Fibroblast of skin of left biceps (primary cell): Measurements from ENCODE around the gene FYB2.

Source experiments
- DNase-seq, 2 experiments: peaks; one replicate each; pipeline ENCODE4 v3.0.0-alpha.2; 2013; ENCODE audit warnings: low read depth in 2 of 2

Gene FYB2

DNA sequence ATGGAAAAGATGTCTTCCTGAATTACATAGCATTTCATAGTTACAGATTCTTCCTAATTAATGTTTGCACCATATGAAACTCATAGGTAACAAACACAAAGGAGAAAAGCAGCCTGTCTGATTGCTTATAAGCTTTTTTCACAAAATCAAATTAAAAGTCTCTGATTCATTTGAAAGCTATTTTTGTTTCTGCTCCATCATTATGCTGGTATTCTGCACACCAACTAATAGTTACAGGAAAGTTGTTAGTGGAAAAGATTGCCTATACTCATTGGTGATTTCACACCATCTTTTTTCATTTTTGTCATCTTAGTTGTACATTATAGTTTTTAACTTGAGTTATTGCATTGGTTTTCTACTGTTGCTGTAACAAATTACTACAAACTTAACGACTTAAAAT is 104.0 kb downstream of the FYB2 start:
- DNase-seq, result peak; percentile 8 to 10

DNA sequence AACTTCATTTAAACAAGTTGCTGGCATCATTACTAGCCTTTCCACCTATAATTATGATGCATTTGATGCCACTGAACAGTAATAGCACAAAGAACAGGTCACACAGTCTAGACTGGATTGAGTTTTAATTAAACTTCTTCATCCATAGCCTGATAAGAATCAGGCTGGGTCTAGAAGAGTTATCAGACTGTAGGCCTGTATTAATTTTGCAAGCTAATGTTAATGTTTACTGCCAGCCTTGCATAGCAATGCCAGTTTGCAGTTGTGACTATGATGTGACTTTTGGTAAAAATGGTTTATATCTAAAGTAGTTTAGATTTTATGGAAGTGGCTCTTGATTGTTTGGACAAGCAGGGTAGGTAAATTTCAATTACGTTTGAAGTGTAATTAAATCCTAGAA is 106.1 kb downstream of the FYB2 start:
- DNase-seq, result no peak

DNA sequence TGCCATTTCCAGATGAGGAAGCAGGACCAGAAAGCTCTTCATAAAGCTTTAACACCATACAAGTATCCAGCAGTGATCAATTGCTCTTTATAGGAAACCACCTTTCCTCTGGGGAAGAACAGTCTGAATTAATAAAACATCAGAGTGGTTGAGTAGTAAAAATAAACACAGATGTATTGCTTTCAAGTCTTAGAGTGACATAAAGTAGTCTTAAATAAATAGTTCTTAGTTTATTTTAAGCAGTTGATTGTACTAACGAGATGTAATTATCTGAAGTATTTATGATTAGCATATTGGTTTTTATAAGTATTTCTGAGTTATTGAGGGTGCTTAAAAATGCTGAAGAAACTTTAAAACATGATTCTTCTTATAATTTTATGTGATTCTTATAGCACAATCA is 107.1 kb downstream of the FYB2 start:
- no peak for DNase-seq

DNA sequence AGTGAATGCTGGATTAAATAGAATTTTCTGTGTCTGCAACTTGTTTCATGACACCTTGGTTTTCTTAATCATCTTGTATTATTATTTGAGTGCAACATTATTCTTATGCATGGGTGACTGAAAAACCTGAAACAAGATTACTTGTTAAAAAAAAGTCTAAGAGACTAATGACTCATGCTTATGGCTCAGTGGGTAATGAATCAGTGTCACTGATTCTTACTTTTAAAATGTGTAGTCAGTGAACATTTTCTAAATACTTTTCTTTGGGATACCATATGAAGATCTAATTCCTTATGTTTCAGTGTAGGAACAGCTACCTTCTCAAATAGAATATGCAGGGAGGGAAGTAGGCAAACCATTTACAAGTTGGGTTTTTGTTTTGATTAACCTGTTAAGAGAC is 108.6 kb downstream of the FYB2 start:
- peak; percentile 59 to 66 for DNase-seq

DNA sequence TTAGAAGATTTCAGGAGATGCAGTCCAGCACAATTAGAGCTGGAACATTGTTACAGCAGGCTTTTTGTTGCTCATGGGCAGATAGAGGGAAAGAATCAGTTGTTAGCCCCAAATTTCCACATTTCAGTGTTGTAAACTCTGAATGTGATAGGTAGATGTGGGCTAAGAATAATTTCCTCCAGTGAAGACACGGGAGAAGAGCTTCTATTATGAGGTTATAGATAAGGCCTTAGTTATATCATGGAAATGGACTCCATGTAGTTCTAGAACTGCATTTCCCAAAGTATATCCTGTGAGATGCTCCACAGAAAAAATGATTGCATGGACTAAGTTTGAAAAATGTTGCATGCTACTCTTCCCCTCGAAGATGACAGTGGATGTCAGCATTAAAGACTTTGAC is 109.2 kb downstream of the FYB2 start:
- no peak for DNase-seq

DNA sequence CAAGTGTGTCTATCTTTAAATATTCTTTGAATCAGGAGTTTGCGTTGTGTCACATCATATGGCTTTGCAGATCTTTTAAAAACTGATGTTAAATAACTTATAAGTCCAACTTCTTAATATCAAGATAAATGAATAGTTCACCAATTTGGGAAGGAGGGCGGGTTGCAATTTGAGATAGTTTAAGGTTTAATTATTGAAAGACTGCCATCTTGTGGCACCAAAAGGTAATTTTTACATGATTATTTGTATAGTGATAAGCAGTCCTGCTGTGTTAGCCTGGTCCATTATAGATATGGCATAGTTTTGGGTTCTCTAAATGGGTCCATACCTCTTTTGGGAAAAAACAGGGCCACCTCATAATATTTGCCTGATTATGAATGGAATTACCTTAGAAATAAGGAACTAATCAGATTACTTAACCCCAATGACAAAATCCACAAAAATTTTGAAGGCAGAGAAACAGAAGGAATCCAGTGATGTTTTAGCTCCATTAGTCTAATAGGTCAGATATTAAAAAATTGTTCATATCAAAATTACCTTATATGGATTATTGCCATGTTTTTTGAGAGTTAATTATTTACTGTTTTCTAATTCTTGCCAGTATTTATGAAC is 109.8 kb downstream of the FYB2 start:
- peak; percentile 15 to 24 for DNase-seq

DNA sequence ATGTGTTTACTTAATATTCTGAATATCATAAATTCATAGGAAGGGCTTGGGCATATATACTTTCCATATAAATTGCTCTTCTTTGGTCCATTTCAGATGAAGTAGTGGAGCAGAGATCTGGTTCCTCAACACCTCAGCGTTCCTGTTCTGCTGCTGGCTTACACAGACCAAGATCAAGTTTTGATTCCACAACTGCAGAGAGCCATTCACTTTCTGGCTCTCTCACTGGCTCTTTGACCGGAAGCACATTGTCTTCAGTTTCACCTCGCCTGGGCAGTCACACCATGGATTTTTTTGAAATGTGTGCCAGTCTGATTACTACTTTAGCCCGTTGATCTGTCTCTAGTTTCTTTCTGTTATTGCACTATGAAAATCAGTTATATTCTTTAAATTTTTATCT is 111.8 kb downstream of the FYB2 start:
- no peak for DNase-seq

DNA sequence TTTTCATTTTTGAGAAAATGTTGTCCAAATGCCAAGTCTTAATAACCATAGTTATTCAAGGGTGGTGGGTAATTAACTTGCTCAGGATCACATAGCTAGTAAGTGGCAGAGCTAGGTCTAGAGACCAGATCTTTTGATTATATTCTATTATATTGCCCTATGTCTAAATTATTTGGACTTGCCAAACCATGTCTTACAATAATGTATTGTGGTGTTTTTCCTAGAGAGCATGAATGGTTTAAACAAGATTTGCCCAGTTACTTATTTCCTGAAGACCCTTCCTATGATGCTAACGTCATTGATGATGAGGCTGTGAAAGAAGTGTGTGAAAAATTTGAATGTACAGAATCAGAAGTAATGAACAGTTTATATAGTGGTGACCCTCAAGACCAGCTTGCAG is 115.5 kb downstream of the FYB2 start:
- DNase-seq, result no peak

DNA sequence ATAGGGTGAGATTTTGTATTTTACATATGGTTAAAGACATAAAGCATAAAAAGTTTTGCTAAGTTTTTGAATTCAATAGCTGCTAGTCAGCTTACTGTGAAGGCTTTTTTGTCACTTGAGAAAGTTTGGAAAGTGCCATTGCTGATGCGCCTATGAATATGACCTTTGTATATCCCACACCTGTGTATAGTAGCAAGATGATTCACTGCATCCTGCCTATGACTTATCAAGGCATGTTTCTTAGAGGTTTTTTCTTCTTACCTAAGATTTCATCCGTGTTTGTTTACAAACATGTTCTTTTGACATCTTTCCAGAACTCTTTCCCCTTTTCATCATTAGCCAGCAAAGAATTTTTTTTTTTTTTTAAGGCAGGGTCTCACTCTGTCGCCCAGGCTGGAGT is 122.5 kb downstream of the FYB2 start:
- DNase-seq, result no peak

DNA sequence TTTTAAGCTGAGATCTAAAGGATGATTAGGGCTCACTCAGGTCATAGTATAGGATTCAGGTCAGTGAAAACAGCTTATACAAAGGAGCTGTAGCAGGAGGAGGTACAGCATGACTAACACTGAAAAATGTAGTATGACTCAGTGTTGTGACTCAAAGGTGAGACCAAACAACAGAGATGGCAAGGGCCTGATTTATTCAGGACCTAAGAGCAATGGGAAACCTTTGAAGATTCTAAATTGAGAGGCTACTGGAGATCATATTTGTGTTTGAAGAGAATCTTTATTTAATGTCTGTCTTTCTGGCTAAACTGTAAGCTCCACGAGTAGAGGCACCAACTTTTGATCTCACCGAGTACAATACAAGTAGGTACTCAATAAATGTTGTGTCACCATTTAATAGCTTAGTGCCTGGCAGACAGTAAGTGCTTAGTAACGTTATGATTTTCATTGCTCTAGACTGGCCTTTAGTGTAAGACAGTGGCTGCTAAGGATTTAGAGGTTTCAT is 130.6 kb downstream of the FYB2 start:
- peak in 1 of 2 experiments; percentile 9 for DNase-seq

DNA sequence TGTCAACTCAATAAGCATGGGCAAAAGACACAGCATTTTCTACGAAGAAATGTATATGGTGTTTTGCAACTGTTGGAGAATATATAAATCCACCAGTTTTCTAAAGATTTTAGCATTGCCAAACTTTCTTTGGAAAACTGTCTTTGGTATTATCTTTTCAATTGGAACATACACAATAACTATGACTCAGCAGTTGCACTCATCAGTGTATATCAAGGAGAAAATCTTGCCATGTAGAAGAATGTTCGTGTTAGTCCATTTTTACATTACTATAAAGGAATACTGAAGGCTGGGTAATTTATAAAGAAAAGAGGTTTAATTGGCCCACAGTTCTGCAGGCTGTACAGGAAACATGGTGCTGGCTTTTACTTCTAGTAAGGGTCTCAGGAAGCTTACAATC is 133.0 kb downstream of the FYB2 start:
- DNase-seq, result no peak

DNA sequence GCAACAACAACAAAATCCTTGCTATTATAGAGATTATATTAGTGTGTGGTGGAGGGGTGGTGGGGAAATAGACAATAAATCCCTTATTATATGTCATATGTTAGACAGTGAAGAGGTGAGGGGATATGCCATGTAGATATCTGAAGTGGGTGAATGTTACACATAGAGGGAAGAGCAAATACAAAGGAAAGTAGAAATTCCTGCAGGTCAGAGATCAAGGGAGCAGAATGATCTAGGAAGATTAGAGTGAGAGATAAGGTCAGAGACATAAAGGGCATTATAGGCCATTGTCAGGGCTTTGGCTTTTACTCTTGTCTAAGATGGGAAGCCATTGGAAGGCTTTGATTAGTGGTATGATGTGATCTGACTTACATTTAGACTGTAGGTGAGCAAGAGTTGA is 135.6 kb downstream of the FYB2 start:
- DNase-seq, result no peak

DNA sequence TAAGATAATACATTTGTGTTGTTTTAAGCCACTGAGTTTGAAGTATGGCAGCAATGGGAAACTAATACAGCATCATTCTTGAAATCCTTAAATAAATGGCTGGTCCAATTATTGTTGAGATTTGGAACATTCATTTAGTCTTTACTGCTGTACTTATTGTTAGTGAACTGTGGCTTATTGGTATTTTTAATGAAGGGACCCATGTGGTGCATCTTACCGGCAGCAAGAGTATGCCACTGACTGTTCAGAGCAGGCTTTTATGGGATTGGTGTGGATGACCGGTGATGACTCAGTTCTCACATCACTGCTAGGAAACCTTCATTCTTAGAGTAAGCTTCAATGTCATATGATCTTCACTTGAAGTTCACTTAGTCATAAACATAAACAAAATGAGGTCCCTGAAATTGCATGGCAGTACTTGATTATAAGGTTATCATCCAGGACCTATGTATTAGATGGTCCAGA is 142.6 kb downstream of the FYB2 start:
- peak; percentile 6 to 19 for DNase-seq

DNA sequence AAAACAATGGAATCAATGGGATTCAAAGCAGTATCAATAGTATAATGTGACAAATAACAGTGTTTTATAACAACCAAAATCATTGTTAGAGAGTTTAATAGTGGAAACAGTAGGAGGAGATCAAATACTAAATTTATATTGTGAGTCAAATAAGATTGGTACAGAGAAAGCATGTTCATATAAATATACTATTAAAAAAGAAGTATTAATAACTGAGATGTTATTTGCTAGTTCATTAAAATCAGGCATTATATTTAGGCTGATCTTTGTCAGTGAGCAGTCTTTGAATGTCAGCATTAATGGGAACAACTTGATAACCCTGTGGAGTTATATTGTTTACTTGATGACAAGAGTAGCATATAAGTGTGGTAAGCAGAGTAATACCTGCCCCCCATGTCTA is 143.4 kb downstream of the FYB2 start:
- DNase-seq, result no peak

DNA sequence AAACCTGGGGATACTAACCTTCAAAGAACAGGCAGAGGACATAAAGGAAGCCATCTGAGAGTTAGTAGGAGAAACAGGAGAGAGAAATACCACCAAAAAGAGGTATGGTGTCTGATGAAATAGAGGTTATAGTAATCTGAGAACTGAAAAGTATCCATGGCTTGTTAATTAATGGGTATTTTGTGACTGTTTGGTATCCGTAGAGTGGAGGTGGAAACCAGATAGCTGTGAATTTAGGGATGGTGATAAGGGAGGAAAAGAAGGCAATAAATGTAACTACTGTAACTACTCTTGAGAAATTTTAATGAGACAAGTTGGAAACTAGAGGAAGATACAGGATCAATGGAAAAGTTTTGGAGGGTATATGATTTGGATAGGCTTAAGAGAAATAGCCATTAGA is 146.6 kb downstream of the FYB2 start:
- DNase-seq, result no peak

DNA sequence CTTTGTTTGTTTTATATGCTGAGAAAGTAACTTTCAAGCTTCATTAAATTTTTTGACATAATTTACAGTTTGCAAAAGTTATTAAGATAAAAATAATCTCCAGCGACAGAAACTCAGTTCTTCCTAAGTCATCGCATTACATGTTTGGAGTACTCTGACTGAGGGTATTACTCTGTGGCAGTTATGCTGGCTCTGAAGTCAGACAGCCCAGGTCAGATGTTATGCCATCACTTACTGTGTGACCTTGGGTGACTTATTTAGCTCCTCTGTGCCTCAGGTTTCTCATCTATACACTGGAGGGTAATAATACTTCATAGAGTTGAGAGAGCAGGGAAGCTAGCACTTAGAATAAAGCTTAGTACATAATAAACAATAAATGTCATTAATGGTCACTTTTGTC is 147.7 kb downstream of the FYB2 start:
- no peak for DNase-seq

DNA sequence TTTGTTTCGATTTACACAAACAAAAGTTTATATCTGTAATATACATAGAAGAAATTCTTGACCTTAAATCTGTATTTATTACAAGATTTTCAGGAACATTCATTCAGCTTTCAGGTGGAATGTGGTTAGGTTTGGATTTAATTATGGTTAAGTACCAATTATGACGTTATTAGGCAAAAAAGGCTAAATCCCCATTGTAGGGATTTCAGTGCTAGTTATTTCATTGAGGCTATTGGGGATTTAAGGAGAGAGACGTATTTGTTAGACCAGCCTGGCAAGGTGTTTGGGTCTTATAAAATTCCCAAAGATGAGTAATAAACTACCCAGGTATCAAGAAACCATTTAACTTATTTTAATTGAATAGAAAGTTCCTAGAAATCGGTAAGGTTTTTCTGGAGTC is 148.1 kb downstream of the FYB2 start:
- DNase-seq, result no peak

DNA sequence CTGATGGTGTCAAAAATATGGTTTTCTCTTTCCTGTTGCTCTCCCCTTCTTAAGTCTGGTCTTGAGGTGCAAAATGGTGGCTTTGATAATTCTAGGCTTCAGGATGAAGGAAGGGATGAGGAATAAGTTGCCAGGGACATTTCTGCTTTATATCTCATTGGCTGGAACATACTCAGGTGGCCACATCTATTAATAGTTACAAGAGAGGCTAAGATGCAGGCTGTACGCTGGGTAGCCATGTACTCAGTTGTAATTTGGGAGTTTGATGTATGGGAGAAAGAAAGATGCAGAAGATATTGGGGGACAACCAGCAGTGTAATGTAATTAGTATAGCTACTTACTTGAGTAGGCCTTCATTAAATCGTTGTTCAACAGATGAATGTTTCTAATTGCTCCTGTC is 148.9 kb downstream of the FYB2 start:
- no peak for DNase-seq
